Measurements from ENCODE around the gene NOP56.
A peak's percentile ranks its signal among the peaks of the same experiment; 100 is the strongest.
"Not testable (repeated sequence)": the region's sequence is repeated elsewhere in the genome, so short reads cannot be mapped to it uniquely, and the experiment has no call there.

Gene NOP56

GRCh38 chr20:2688041-2688591, 35.7 kb downstream of the NOP56 start:
- DNase-seq, result peak; percentile 20 to 62

GRCh38 chr20:2690213-2690612, 37.8 kb downstream of the NOP56 start:
- DNase-seq, result no peak

GRCh38 chr20:2690718-2691117, 38.3 kb downstream of the NOP56 start:
- DNase-seq, result no peak

GRCh38 chr20:2691127-2691526, 38.7 kb downstream of the NOP56 start:
- no peak for DNase-seq

DNA sequence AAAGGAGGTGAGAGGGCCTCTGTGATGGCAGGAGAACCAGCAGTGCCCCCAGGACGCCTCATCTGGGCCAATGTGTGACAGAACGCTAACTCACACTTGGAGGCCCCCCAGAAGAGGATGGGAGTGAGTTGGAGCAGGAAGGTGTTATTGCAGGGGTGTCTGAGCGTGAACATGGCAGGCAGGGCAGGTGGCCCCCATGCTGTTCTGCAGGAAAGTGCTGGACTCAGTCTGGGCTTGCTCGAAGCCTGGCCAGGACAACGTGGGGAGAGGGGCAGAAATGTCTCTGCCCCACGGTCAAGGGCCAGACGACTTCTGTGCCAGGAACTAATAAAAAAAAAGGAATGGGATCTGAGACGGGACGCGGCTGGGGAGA, 39.2 kb downstream of the NOP56 start:
- no peak for DNase-seq

GRCh38 chr20:2692036-2692885, 39.8 kb downstream of the NOP56 start, which contains the start of gene EBF4:
Gene EBF4, plus strand, starts transcription at chr20:2692780. Its CDS starts 866 bp downstream, at chr20:2693646.
- DNase-seq, result no peak

GRCh38 chr20:2692886-2693285, 40.5 kb downstream of the NOP56 start:
- no peak for DNase-seq

- no peak for DNase-seq
Observed at GRCh38 chr20:2693286-2694007, 41.0 kb downstream of the NOP56 start.

DNA sequence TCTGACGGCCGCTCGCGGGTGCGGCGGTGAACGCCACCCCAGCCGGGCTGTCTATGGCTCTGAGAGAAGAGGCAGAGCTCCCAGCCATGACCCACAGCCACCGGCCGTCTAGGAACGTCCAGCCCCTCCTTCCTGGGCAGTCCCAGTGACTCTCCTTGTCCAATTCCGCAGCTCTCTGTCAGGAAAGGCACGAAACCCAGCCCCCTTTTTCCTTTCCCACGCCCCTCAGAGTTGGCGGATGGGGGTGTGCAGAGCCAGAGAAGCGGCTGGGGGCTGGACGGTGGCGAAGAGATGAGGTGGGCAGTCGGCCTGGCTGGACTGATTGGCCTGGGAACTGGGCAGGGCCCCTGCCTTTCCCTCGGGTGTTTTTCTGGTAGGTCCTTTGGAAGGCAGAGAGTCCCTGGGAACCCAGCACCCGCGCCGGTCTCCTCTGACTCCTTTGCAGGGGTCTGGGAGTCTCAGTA, 41.6 kb downstream of the NOP56 start:
- DNase-seq, result no peak

- DNase-seq, result no peak
Observed at GRCh38 chr20:2694519-2694918, 42.1 kb downstream of the NOP56 start.

DNA sequence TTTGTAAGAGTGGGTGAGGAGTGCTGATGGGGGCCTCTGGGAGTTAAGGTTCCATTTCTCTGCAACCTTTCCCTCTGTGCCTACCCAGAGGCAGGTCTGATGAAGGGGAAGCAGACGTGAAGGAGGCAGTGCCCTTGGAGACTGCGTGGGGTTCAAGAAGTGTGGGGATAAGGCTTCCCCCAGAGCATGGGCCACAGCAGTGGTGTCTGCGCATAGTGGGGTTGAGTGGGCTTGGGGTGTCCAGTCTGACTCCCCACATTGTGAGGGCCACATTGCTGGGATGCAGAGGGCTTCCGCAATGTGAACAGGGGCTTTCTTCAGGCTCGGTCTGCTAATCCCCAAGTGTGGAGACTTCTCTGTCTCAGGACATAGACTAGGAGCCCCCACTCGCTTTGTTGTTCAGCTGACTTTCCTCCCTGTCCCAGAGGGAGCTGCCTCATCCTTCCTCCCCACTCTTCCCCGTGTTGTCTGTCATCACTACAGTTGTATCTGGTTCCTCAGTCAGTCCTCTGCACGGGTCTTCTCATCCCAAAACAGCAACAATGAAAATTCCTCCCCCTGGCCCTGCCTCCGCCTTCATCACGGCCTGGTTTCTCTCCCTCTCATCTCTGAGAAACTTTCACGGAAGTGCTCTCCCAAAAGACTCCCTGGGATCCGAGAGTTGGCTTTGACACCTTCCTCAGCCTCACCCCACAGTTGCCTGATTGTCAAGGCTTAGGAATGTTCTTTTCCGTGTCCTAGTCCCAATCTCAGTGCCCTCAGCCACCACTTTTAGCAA, 43.0 kb downstream of the NOP56 start:
- no peak for DNase-seq

- DNase-seq, result not testable (repeated sequence)
Observed at GRCh38 chr20:2695984-2696525, 43.6 kb downstream of the NOP56 start.

DNA sequence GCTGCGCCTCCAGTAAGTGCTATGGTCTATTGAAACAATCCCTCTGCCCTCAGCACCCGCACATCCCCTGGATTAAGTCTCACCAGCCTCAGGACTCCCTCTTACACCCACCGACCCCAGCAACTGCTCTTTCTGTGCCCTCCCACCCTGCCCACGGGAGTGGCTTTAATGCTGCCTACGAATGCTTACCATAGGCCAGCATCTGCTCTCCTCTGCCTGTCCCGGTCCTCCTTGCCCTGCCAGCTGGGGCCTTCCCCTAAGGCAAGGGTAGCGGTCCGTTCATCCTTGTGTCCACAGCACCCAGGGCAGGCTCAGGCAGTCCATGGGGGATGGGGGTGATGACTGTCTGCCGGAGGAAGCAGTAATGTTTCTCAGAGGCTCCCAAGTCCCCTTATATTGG, 44.2 kb downstream of the NOP56 start:
- no peak for DNase-seq

GRCh38 chr20:2697768-2698167, 45.3 kb downstream of the NOP56 start:
- DNase-seq, result no peak

DNA sequence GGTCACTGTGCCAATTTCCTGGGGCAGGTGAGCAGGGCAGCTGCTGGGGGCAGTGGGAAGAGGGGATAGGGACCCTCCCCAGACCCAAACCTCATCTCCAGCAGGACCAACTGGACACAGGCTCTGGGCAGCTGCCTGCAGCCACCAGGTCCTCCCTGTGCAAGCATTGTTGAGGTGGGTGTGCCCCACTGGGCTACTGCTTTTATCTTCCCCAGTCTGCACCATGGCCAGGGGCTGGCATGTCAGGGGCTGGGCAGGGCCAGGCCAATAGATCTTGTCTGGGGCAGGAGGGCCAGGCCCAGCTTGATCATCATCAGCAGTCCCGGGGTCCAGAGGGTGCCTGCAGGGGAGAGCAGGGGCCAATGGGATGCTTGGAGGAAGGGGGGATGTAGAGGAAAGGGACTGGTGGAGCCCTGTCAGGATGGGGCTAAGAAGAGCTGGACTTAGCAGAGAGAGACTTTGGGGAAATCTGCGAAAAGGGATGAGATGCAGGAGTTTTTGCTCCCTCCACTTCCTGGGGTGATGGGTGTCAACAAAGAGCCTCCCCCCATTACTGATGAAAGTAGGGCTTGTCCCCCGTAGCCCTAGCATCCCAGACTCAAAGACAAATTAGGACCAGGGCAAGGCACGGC, 45.9 kb downstream of the NOP56 start:
- no peak for DNase-seq

DNA sequence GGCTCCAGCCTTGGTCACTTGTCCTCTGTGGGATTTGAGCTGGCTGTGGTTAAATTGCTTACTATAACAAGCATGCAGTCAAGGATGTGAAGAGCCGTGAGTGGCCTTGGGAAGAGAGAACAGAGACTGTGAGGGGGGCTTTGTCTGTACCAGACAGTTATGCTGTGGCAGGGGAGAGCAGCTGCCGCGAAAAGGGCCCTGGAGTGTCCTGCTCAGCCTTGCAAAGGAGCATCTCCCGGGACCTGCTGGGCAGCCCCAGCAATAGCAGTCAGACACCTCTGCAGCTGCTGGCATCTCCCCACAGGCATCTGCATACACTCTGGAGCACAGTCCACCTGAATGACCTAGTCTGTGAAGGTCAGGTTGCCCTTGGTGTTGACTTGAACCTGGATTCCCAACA, 46.5 kb downstream of the NOP56 start:
- DNase-seq, result no peak

GRCh38 chr20:2699775-2700413, 47.5 kb downstream of the NOP56 start:
- DNase-seq, result no peak

GRCh38 chr20:2700913-2701620, 48.6 kb downstream of the NOP56 start:
- no peak for DNase-seq

GRCh38 chr20:2701671-2702081, 49.2 kb downstream of the NOP56 start:
- DNase-seq, result no peak

DNA sequence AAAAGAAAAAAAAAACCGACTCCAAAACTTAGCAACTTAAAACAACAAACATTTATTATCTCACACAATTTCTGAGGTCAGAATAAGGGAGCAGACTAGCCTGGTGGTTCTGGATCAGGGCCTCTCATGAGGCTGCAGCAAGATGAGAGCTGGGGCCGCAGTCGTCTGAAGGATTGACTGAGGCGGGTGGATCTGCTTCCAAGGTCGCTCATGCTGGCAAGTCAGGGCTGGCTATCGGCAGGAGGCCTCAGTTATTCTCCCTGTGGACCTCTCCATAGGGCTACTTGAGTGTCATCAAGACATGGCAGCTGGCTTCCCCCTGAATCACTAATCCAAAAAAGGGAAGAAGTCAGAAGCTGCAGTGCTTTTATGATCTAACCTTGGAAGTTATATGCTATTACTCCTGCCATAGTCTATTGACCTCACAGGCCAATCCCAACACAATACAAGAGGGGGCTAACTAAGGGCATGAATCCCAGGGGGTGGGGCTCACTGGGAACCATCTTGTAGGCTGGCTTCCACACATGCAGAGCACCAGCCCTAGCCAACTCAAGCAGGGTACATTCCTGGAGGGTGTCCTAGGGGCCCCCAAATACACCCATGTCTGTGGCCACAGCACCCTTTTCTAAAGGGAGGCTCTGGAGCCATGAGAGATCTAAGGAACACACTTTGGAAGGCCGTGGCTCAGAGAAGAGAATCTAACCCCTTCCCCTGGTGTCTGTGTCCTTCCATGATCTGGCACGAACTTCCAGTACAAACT, 51.5 kb downstream of the NOP56 start:
- DNase-seq, result no peak
